GM23338 (cell line): ENCODE results near the gene PAQR5. TPM values are rescaled to one million over a fixed set of nuclear protein-coding genes. Genes with fewer than 3 reads are reported as not detected.

Source experiments
- ATAC-seq: fragments of 200-7000 bp; cut with Tn5 transposase; 3 replicates; pipeline ENCODE4 v1.9.1; 2020
- DNase-seq: peaks from one replicate; pipeline ENCODE4 v3.0.0-alpha.2; 2015; ENCODE audit warnings: low spot score
- H2AFZ ChIP-seq: fragments of 200-600 bp; sonication (generic); 2 replicates; pipeline ENCODE4 v1.8.0; 2016; ENCODE audit warnings: antibody characterized with exemption, mild to moderate bottlenecking, moderate library complexity
- H3F3A ChIP-seq: fragments of 200-600 bp; sonication (generic); replicated peaks from 2 replicates; pipeline ENCODE4 v1.8.0; 2017; ENCODE audit warnings: antibody characterized with exemption, mixed run types, low read depth
- H3K27ac ChIP-seq: fragments of 200-600 bp; sonication (generic); 2 replicates; pipeline ENCODE4 v1.6.1; 2016; ENCODE audit warnings: low read depth
- H3K27me3 ChIP-seq: fragments of 200-600 bp; sonication (generic); 2 replicates; pipeline ENCODE4 v1.8.0; 2016; ENCODE audit warnings: mild to moderate bottlenecking, mixed run types, moderate library complexity; ENCODE audit not compliant: insufficient read depth
- H3K36me3 ChIP-seq: fragments of 200-600 bp; sonication (generic); 2 replicates; pipeline ENCODE4 v1.8.0; 2016; ENCODE audit warnings: mild to moderate bottlenecking; ENCODE audit not compliant: insufficient read depth
- H3K4me1 ChIP-seq: fragments of 200-600 bp; sonication (generic); 2 replicates; pipeline ENCODE4 v1.8.0; 2016; ENCODE audit warnings: mild to moderate bottlenecking, moderate library complexity; ENCODE audit not compliant: insufficient read depth
- H3K4me2 ChIP-seq: fragments of 200-600 bp; sonication (generic); 2 replicates; pipeline ENCODE4 v1.7.1; 2017; ENCODE audit warnings: mixed run types
- H3K4me3 ChIP-seq: fragments of 200-600 bp; sonication (generic); 2 replicates; pipeline ENCODE4 v1.6.1; 2016; ENCODE audit warnings: mixed run types
- H3K79me2 ChIP-seq: fragments of 200-600 bp; sonication (generic); replicated peaks from 2 replicates; pipeline ENCODE4 v1.8.0; 2017; ENCODE audit warnings: mild to moderate bottlenecking; ENCODE audit not compliant: insufficient read depth
- H3K9me2 ChIP-seq: fragments of 200-600 bp; sonication (generic); 2 replicates; pipeline ENCODE4 v1.8.0; 2017; ENCODE audit not compliant: insufficient read depth
- H4K20me1 ChIP-seq: fragments of 200-600 bp; sonication (generic); replicated peaks from 2 replicates; pipeline ENCODE4 v1.8.0; 2017; ENCODE audit warnings: mild to moderate bottlenecking; ENCODE audit not compliant: insufficient read depth
- H3K27ac Mint-ChIP-seq: 2 replicates; pipeline ENCODE4 v1.8.0; 2020; ENCODE audit warnings: inconsistent platforms, mild to moderate bottlenecking, moderate library complexity, mixed read lengths
- H3K27me3 Mint-ChIP-seq: 3 replicates; pipeline ENCODE4 v1.8.0; 2022; ENCODE audit warnings: low read depth, mild to moderate bottlenecking, moderate library complexity, mixed read lengths, inconsistent platforms; ENCODE audit not compliant: insufficient read depth, poor library complexity
- H3K36me3 Mint-ChIP-seq: 3 replicates; pipeline ENCODE4 v1.8.0; 2021; ENCODE audit warnings: low read depth, mild to moderate bottlenecking, inconsistent platforms, moderate library complexity, mixed read lengths
- H3K4me1 Mint-ChIP-seq: 3 replicates; pipeline ENCODE4 v1.8.0; 2020; ENCODE audit warnings: mild to moderate bottlenecking, inconsistent platforms, mixed read lengths
- H3K4me3 Mint-ChIP-seq: 3 replicates; pipeline ENCODE4 v1.8.0; 2021; ENCODE audit warnings: moderate library complexity, mild to moderate bottlenecking, inconsistent platforms, mixed read lengths
- H3K9me3 Mint-ChIP-seq: 3 replicates; pipeline ENCODE4 v1.8.0; 2020; ENCODE audit warnings: moderate library complexity, mild to moderate bottlenecking, inconsistent platforms, mixed read lengths
- ETS1 ChIP-seq: IDR thresholded peaks from 2 replicates; pipeline ENCODE4 v1.6.1; 2016; ENCODE audit warnings: antibody characterized with exemption
- EZH2 ChIP-seq: fragments of 200-600 bp; sonication (generic); IDR thresholded peaks from one replicate; pipeline ENCODE4 v1.8.0; 2017; ENCODE audit warnings: antibody characterized with exemption, mild to moderate bottlenecking, low read depth; ENCODE audit not compliant: unreplicated experiment
- EZH2phosphoT487 ChIP-seq: fragments of 200-600 bp; sonication (generic); IDR thresholded peaks from one replicate; pipeline ENCODE4 v1.8.1; 2018; ENCODE audit warnings: antibody characterized with exemption; ENCODE audit not compliant: unreplicated experiment
- JUNB ChIP-seq: IDR thresholded peaks from one replicate; pipeline ENCODE4 v1.6.1; 2016; ENCODE audit warnings: antibody characterized with exemption; ENCODE audit not compliant: unreplicated experiment
- NANOG ChIP-seq: IDR thresholded peaks from 2 replicates; pipeline ENCODE4 v1.6.1; 2016; ENCODE audit warnings: antibody characterized with exemption, borderline replicate concordance
- POLR2AphosphoS5 ChIP-seq: IDR thresholded peaks from 2 replicates; pipeline ENCODE4 v1.6.1; 2016; ENCODE audit warnings: antibody characterized with exemption, low read depth
- STAT1 ChIP-seq: IDR thresholded peaks from one replicate; pipeline ENCODE4 v1.6.1; 2016; ENCODE audit warnings: antibody characterized with exemption; ENCODE audit not compliant: unreplicated experiment
- ZNF114 ChIP-seq: fragments of 250-450 bp; sonication (Bioruptor Pico); IDR thresholded peaks from 2 replicates; pipeline ENCODE4 v1.5.0; 2020; ENCODE audit warnings: mild to moderate bottlenecking, moderate library complexity
- ZNF331 ChIP-seq: fragments of 250-450 bp; sonication (Bioruptor Pico); IDR thresholded peaks from 2 replicates; pipeline ENCODE4 v1.5.0; 2020; ENCODE audit warnings: low read depth, mild to moderate bottlenecking, moderate library complexity
- polyA plus RNA-seq: library from polyadenylated mRNA; unstranded; fragments of >200 nt; fragmentation: Nextera tagmentation; extraction: Ambion mirVana; gene quantifications from 2 replicates; pipeline ENCODE4 v1.2.1, GENCODE V29; 2016
- total RNA-seq: library from RNA; depleted of rRNA; stranded (reverse); fragments of >200 nt; shearing (Covaris generic); gene quantifications from 2 replicates; pipeline ENCODE4 v1.2.3, GENCODE V29; 2014
- TF ChIP-seq, protein P1 (sequence below): IDR thresholded peaks from one replicate; pipeline ENCODE4 v1.6.1; 2018; ENCODE audit warnings: antibody characterized with exemption; ENCODE audit not compliant: unreplicated experiment
- TF ChIP-seq, protein P2 (sequence below), 2 experiments: fragments of 200-600 bp in 1 of 2; sonication (generic) in 1 of 2; conservative IDR thresholded peaks; 2 replicates each; pipeline versions ENCODE4 v1.5.1 to v1.6.1; 2016 to 2017; ENCODE audit warnings: antibody characterized with exemption in 2 of 2, low read depth in 2 of 2, mild to moderate bottlenecking in 2 of 2, moderate library complexity in 1 of 2

Gene PAQR5
- total and polyA plus RNA-seq, 2 experiments from 2014 or later, result 8.7 to 14.5 TPM

DNA sequence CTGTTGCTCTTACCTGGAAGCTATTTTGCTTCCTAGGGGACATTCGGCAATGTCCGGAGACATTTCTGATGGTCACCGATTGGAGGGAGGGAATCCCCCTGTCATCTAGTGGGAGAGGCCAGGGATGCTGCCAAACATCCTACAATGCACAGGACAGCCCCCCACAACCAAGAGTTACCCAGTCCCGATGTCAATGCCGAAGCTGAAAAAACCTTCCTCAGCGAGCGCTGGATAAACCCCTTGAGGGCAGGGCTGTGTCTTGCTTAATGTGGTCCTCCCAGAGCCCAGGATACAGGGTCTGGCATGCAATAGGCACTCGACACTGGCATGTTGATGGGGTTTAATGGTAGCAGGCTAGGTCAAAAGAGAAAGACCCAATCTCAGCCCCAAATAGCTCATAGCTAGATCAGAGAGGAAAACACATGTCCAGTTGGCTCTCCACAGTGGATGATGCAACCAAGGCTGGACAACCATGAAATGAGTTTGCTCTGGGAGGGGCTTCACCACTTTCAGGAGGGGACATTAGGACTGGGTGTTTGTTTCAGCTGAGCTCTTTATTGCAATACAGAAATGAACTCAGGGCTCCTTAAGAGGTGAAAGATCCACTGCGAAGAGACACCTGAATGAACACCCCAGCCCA, 16.5 kb upstream of the PAQR5 start:
- no peak for DNase-seq

GRCh38 chr15:69285834-69286233, 12.9 kb upstream of the PAQR5 start:
- H3K36me3 Mint-ChIP-seq, result no peaks in the 10 kb centered on the region
- TF ChIP-seq ZNF114, result no peak
- TF ChIP-seq ETS1, result no peak
- TF ChIP-seq, protein P1, sequence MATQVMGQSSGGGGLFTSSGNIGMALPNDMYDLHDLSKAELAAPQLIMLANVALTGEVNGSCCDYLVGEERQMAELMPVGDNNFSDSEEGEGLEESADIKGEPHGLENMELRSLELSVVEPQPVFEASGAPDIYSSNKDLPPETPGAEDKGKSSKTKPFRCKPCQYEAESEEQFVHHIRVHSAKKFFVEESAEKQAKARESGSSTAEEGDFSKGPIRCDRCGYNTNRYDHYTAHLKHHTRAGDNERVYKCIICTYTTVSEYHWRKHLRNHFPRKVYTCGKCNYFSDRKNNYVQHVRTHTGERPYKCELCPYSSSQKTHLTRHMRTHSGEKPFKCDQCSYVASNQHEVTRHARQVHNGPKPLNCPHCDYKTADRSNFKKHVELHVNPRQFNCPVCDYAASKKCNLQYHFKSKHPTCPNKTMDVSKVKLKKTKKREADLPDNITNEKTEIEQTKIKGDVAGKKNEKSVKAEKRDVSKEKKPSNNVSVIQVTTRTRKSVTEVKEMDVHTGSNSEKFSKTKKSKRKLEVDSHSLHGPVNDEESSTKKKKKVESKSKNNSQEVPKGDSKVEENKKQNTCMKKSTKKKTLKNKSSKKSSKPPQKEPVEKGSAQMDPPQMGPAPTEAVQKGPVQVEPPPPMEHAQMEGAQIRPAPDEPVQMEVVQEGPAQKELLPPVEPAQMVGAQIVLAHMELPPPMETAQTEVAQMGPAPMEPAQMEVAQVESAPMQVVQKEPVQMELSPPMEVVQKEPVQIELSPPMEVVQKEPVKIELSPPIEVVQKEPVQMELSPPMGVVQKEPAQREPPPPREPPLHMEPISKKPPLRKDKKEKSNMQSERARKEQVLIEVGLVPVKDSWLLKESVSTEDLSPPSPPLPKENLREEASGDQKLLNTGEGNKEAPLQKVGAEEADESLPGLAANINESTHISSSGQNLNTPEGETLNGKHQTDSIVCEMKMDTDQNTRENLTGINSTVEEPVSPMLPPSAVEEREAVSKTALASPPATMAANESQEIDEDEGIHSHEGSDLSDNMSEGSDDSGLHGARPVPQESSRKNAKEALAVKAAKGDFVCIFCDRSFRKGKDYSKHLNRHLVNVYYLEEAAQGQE, result no peak
- TF ChIP-seq EZH2phosphoT487, result no peak
- TF ChIP-seq EZH2, result no peak
- no peak for TF ChIP-seq STAT1
- TF ChIP-seq ZNF331 (CRISPR knock-in tag), result no peak
- TF ChIP-seq, protein P2, sequence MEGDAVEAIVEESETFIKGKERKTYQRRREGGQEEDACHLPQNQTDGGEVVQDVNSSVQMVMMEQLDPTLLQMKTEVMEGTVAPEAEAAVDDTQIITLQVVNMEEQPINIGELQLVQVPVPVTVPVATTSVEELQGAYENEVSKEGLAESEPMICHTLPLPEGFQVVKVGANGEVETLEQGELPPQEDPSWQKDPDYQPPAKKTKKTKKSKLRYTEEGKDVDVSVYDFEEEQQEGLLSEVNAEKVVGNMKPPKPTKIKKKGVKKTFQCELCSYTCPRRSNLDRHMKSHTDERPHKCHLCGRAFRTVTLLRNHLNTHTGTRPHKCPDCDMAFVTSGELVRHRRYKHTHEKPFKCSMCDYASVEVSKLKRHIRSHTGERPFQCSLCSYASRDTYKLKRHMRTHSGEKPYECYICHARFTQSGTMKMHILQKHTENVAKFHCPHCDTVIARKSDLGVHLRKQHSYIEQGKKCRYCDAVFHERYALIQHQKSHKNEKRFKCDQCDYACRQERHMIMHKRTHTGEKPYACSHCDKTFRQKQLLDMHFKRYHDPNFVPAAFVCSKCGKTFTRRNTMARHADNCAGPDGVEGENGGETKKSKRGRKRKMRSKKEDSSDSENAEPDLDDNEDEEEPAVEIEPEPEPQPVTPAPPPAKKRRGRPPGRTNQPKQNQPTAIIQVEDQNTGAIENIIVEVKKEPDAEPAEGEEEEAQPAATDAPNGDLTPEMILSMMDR (conservative IDR thresholded peaks at IDR 0.05; ENCODE audit: low read depth in 2 of 2), result no peak
- TF ChIP-seq POLR2AphosphoS5, result no peak
- TF ChIP-seq JUNB, result no peak
- TF ChIP-seq NANOG, result no peak

More for the DNA sequence above, 16.5 kb upstream of the PAQR5 start:
- no peaks in the 10 kb centered on the region for H4K20me1 ChIP-seq
- Mint-ChIP-seq H3K27ac (no peak overlapping the region), H3K27me3 (peaks cover 3% of the 10 kb centered on the region), H3K9me3 (no peaks in the 10 kb centered on the region; the same call in 2 of the 3 replicates), H3K36me3 (no peaks in the 10 kb centered on the region), H3K4me3 (no peak overlapping the region), H3K4me1 (peaks cover 5% of the 10 kb centered on the region; the same call in 1 of the 3 replicates)
- H3K27ac ChIP-seq, result no peak overlapping the region
- H3K36me3 ChIP-seq, result no peaks in the 10 kb centered on the region
- no peak for ATAC-seq
- TF ChIP-seq EZH2, result no peak
- H3F3A ChIP-seq, result no peaks in the 10 kb centered on the region
- H3K4me3 ChIP-seq, result no peak overlapping the region
- no peaks in the 10 kb centered on the region for H3K79me2 ChIP-seq
- H3K27me3 ChIP-seq, result no peaks in the 10 kb centered on the region
- no peak overlapping the region for H2AFZ ChIP-seq
- no peak overlapping the region for H3K4me2 ChIP-seq
- no peaks in the 10 kb centered on the region for H3K4me1 ChIP-seq
- H3K9me2 ChIP-seq, result no peaks in the 10 kb centered on the region

More at GRCh38 chr15:69285834-69286233, 12.9 kb upstream of the PAQR5 start:
- Histone ChIP-seq H3K4me2 (no peak overlapping the region), H2AFZ (no peak overlapping the region), H4K20me1 (no peaks in the 10 kb centered on the region), H3K4me3 (no peak overlapping the region), H3K27me3 (no peaks in the 10 kb centered on the region), H3K79me2 (no peaks in the 10 kb centered on the region), H3F3A (no peaks in the 10 kb centered on the region), H3K36me3 (no peaks in the 10 kb centered on the region), H3K27ac (no peak overlapping the region), H3K4me1 (peaks cover 7% of the 10 kb centered on the region; the same call in 1 of the 2 replicates), H3K9me2 (no peaks in the 10 kb centered on the region)
- Mint-ChIP-seq H3K27ac (no peak overlapping the region), H3K4me3 (no peak overlapping the region), H3K9me3 (no peaks in the 10 kb centered on the region), H3K4me1 (peaks cover 12% of the 10 kb centered on the region), H3K27me3 (no peaks in the 10 kb centered on the region)
- ATAC-seq (no peak), DNase-seq (no peak)
